K562 (cell line): ENCODE data around the gene LTBP4. TPM values are rescaled to one million over a fixed set of nuclear protein-coding genes. Genes with fewer than 3 reads are reported as not detected.

Experiments
- polyA plus RNA-seq, 8 experiments: library from polyadenylated mRNA; depleted of rRNA in 4 of 8; stranded (reverse) in 5 of 8; unstranded in 3 of 8; fragments of >200 nt; fragmentation: Nextera tagmentation in 2 of 8; fragmentation: Illumina TruSeq in 1 of 8; extraction: Ambion mirVana in 2 of 8; extraction: Trizol in 1 of 8; gene quantifications; 2 replicates each; pipeline versions ENCODE4 v1.2.1 to v1.2.3, GENCODE V29; 2011 to 2014; ENCODE audit warnings: inconsistent platforms in 1 of 8, missing spikeins in 1 of 8
- total RNA-seq, 7 experiments: library from RNA; depleted of rRNA in 6 of 7; stranded (reverse); fragments of >200 nt in 6 of 7; fragmentation: Illumina TruSeq in 2 of 7; extraction: Trizol in 2 of 7; gene quantifications; 2 replicates each; pipeline versions ENCODE4 v1.2.1 to v1.2.3, GENCODE V29; 2011 to 2021; ENCODE audit warnings: low replicate concordance in 1 of 7

LTBP4 gene
- total and polyA plus RNA-seq, 9 of the 15 experiments (the other 6 are each of a cell fraction or from before 2014, with no cell fraction given), result 0.35 to 160 (median 31.6) TPM

Other genes with a start within 250 kb of the LTBP4 start
Only the 7 nearest of the 16 such genes appear.
- 749 and 813 TPM in 2 replicates for gene BLVRB, start 135.6 kb upstream of the LTBP4 start, total RNA-seq (2014; rRNA removed)
- 110 and 229 TPM in 2 replicates for gene BLVRB, start 135.6 kb upstream of the LTBP4 start, total RNA-seq (2014; rRNA removed; fragmentation: Illumina TruSeq; extraction: Trizol)
- 331 and 332 TPM in 2 replicates for gene BLVRB, start 135.6 kb upstream of the LTBP4 start, total RNA-seq (2015; rRNA removed; fragmentation: Illumina TruSeq; extraction: Trizol)
- 457 and 476 TPM in 2 replicates for gene BLVRB, start 135.6 kb upstream of the LTBP4 start, total RNA-seq (2021)
- 368 and 461 TPM in 2 replicates for gene BLVRB, start 135.6 kb upstream of the LTBP4 start, polyA plus RNA-seq (2011; rRNA removed)
- gene BLVRB, start 135.6 kb upstream of the LTBP4 start, polyA plus RNA-seq (2014; fragmentation: Illumina TruSeq; extraction: Trizol), result 260 and 428 TPM in 2 replicates
- 100 to 1,000 TPM in 1 of 2 experiments, 10 to 100 TPM in 1; 81.1 to 184 TPM for gene BLVRB, start 135.6 kb upstream of the LTBP4 start, polyA plus RNA-seq (2014; fragmentation: Nextera tagmentation; extraction: Ambion mirVana)
- gene BLVRB, start 135.6 kb upstream of the LTBP4 start, polyA plus RNA-seq (2014; rRNA removed), result 634 and 677 TPM in 2 replicates
- 0.86 and 2.0 TPM in 2 replicates for gene SPTBN4, start 134.4 kb upstream of the LTBP4 start, total RNA-seq (2014; rRNA removed)
- gene SPTBN4, start 134.4 kb upstream of the LTBP4 start, total RNA-seq (2014; rRNA removed; fragmentation: Illumina TruSeq; extraction: Trizol), result 0.16 and 0.47 TPM in 2 replicates
- gene SPTBN4, start 134.4 kb upstream of the LTBP4 start, total RNA-seq (2015; rRNA removed; fragmentation: Illumina TruSeq; extraction: Trizol), result 0.83 and 1.3 TPM in 2 replicates
- gene SPTBN4, start 134.4 kb upstream of the LTBP4 start, total RNA-seq (2021), result 1.5 and 1.6 TPM in 2 replicates
- gene SPTBN4, start 134.4 kb upstream of the LTBP4 start, polyA plus RNA-seq (2011; rRNA removed), result 1.2 and 1.3 TPM in 2 replicates
- gene SPTBN4, start 134.4 kb upstream of the LTBP4 start, polyA plus RNA-seq (2014; fragmentation: Illumina TruSeq; extraction: Trizol), result 0.51 and 0.70 TPM in 2 replicates
- under 1 TPM; 0.01 to 0.10 TPM for gene SPTBN4, start 134.4 kb upstream of the LTBP4 start, polyA plus RNA-seq (2014; fragmentation: Nextera tagmentation; extraction: Ambion mirVana)
- gene SPTBN4, start 134.4 kb upstream of the LTBP4 start, polyA plus RNA-seq (2014; rRNA removed), result 1.2 and 1.3 TPM in 2 replicates
- gene SHKBP1, start 24.5 kb upstream of the LTBP4 start, total RNA-seq (2014; rRNA removed), result 33.7 and 48.0 TPM in 2 replicates
- 6.6 and 9.6 TPM in 2 replicates for gene SHKBP1, start 24.5 kb upstream of the LTBP4 start, total RNA-seq (2014; rRNA removed; fragmentation: Illumina TruSeq; extraction: Trizol)
- gene SHKBP1, start 24.5 kb upstream of the LTBP4 start, total RNA-seq (2015; rRNA removed; fragmentation: Illumina TruSeq; extraction: Trizol), result 17.5 and 22.3 TPM in 2 replicates
- 54.5 and 58.1 TPM in 2 replicates for gene SHKBP1, start 24.5 kb upstream of the LTBP4 start, total RNA-seq (2021)
- 18.9 and 24.4 TPM in 2 replicates for gene SHKBP1, start 24.5 kb upstream of the LTBP4 start, polyA plus RNA-seq (2011; rRNA removed)
- 33.7 and 42.0 TPM in 2 replicates for gene SHKBP1, start 24.5 kb upstream of the LTBP4 start, polyA plus RNA-seq (2014; fragmentation: Illumina TruSeq; extraction: Trizol)
- 1 to 10 TPM; 1.2 to 4.9 TPM for gene SHKBP1, start 24.5 kb upstream of the LTBP4 start, polyA plus RNA-seq (2014; fragmentation: Nextera tagmentation; extraction: Ambion mirVana)
- 34.2 and 40.4 TPM in 2 replicates for gene SHKBP1, start 24.5 kb upstream of the LTBP4 start, polyA plus RNA-seq (2014; rRNA removed)
- 10.3 and 12.2 TPM in 2 replicates for gene NUMBL, start 89.3 kb downstream of the LTBP4 start, total RNA-seq (2014; rRNA removed)
- gene NUMBL, start 89.3 kb downstream of the LTBP4 start, total RNA-seq (2014; rRNA removed; fragmentation: Illumina TruSeq; extraction: Trizol), result 3.0 TPM in 2 replicates
- gene NUMBL, start 89.3 kb downstream of the LTBP4 start, total RNA-seq (2015; rRNA removed; fragmentation: Illumina TruSeq; extraction: Trizol), result 5.0 and 5.7 TPM in 2 replicates
- 38.6 and 41.5 TPM in 2 replicates for gene NUMBL, start 89.3 kb downstream of the LTBP4 start, total RNA-seq (2021)
- gene NUMBL, start 89.3 kb downstream of the LTBP4 start, polyA plus RNA-seq (2011; rRNA removed), result 6.6 and 9.2 TPM in 2 replicates
- 9.0 and 13.7 TPM in 2 replicates for gene NUMBL, start 89.3 kb downstream of the LTBP4 start, polyA plus RNA-seq (2014; fragmentation: Illumina TruSeq; extraction: Trizol)
- under 1 TPM; 0.39 to 0.63 TPM for gene NUMBL, start 89.3 kb downstream of the LTBP4 start, polyA plus RNA-seq (2014; fragmentation: Nextera tagmentation; extraction: Ambion mirVana)
- 16.1 and 18.8 TPM in 2 replicates for gene NUMBL, start 89.3 kb downstream of the LTBP4 start, polyA plus RNA-seq (2014; rRNA removed)
- 18.3 and 20.0 TPM in 2 replicates for gene COQ8B, start 115.5 kb downstream of the LTBP4 start, total RNA-seq (2014; rRNA removed)
- 5.2 and 5.5 TPM in 2 replicates for gene COQ8B, start 115.5 kb downstream of the LTBP4 start, total RNA-seq (2014; rRNA removed; fragmentation: Illumina TruSeq; extraction: Trizol)
- gene COQ8B, start 115.5 kb downstream of the LTBP4 start, total RNA-seq (2015; rRNA removed; fragmentation: Illumina TruSeq; extraction: Trizol), result 12.9 and 13.6 TPM in 2 replicates
- 24.0 and 27.2 TPM in 2 replicates for gene COQ8B, start 115.5 kb downstream of the LTBP4 start, total RNA-seq (2021)
- gene COQ8B, start 115.5 kb downstream of the LTBP4 start, polyA plus RNA-seq (2011; rRNA removed), result 14.4 and 17.6 TPM in 2 replicates
- 7.2 and 15.7 TPM in 2 replicates for gene COQ8B, start 115.5 kb downstream of the LTBP4 start, polyA plus RNA-seq (2014; fragmentation: Illumina TruSeq; extraction: Trizol)
- under 1 TPM; 0.41 to 0.51 TPM for gene COQ8B, start 115.5 kb downstream of the LTBP4 start, polyA plus RNA-seq (2014; fragmentation: Nextera tagmentation; extraction: Ambion mirVana)
- gene COQ8B, start 115.5 kb downstream of the LTBP4 start, polyA plus RNA-seq (2014; rRNA removed), result 26.5 and 32.3 TPM in 2 replicates
- 7.4 and 8.7 TPM in 2 replicates for gene ITPKC, start 115.7 kb downstream of the LTBP4 start, total RNA-seq (2014; rRNA removed)
- gene ITPKC, start 115.7 kb downstream of the LTBP4 start, total RNA-seq (2014; rRNA removed; fragmentation: Illumina TruSeq; extraction: Trizol), result 3.4 and 4.0 TPM in 2 replicates
- 4.7 and 5.1 TPM in 2 replicates for gene ITPKC, start 115.7 kb downstream of the LTBP4 start, total RNA-seq (2015; rRNA removed; fragmentation: Illumina TruSeq; extraction: Trizol)
- gene ITPKC, start 115.7 kb downstream of the LTBP4 start, total RNA-seq (2021), result 9.0 and 9.3 TPM in 2 replicates
- gene ITPKC, start 115.7 kb downstream of the LTBP4 start, polyA plus RNA-seq (2011; rRNA removed), result 6.0 and 6.1 TPM in 2 replicates
- 5.8 and 6.6 TPM in 2 replicates for gene ITPKC, start 115.7 kb downstream of the LTBP4 start, polyA plus RNA-seq (2014; fragmentation: Illumina TruSeq; extraction: Trizol)
- under 1 TPM; 0.08 to 0.22 TPM for gene ITPKC, start 115.7 kb downstream of the LTBP4 start, polyA plus RNA-seq (2014; fragmentation: Nextera tagmentation; extraction: Ambion mirVana)
- 6.4 and 8.9 TPM in 2 replicates for gene ITPKC, start 115.7 kb downstream of the LTBP4 start, polyA plus RNA-seq (2014; rRNA removed)
- 2.3 and 3.3 TPM in 2 replicates for gene ACTMAP, start 149.1 kb downstream of the LTBP4 start, total RNA-seq (2014; rRNA removed)
- 1.7 and 2.0 TPM in 2 replicates for gene ACTMAP, start 149.1 kb downstream of the LTBP4 start, total RNA-seq (2014; rRNA removed; fragmentation: Illumina TruSeq; extraction: Trizol)
- gene ACTMAP, start 149.1 kb downstream of the LTBP4 start, total RNA-seq (2015; rRNA removed; fragmentation: Illumina TruSeq; extraction: Trizol), result 1.7 and 2.9 TPM in 2 replicates
- gene ACTMAP, start 149.1 kb downstream of the LTBP4 start, total RNA-seq (2021), result 14.4 and 16.6 TPM in 2 replicates
- gene ACTMAP, start 149.1 kb downstream of the LTBP4 start, polyA plus RNA-seq (2011; rRNA removed), result 4.9 and 12.9 TPM in 2 replicates
- gene ACTMAP, start 149.1 kb downstream of the LTBP4 start, polyA plus RNA-seq (2014; fragmentation: Illumina TruSeq; extraction: Trizol), result 12.8 and 13.1 TPM in 2 replicates
- 1 to 10 TPM; 4.8 to 5.1 TPM for gene ACTMAP, start 149.1 kb downstream of the LTBP4 start, polyA plus RNA-seq (2014; fragmentation: Nextera tagmentation; extraction: Ambion mirVana)
- gene ACTMAP, start 149.1 kb downstream of the LTBP4 start, polyA plus RNA-seq (2014; rRNA removed), result 7.5 and 8.5 TPM in 2 replicates